GM23338 (cell line): Measurements from ENCODE around the gene OR6C6. TPM values are rescaled to one million over a fixed set of nuclear protein-coding genes. Genes with fewer than 3 reads are reported as not detected.

Source experiments
- ATAC-seq: fragments of 200-7000 bp; cut with Tn5 transposase; 3 replicates; pipeline ENCODE4 v1.9.1; 2020
- DNase-seq: peaks from one replicate; pipeline ENCODE4 v3.0.0-alpha.2; 2015; ENCODE audit warnings: low spot score
- H2AFZ ChIP-seq: fragments of 200-600 bp; sonication (generic); 2 replicates; pipeline ENCODE4 v1.8.0; 2016; ENCODE audit warnings: antibody characterized with exemption, mild to moderate bottlenecking, moderate library complexity
- H3F3A ChIP-seq: fragments of 200-600 bp; sonication (generic); replicated peaks from 2 replicates; pipeline ENCODE4 v1.8.0; 2017; ENCODE audit warnings: antibody characterized with exemption, mixed run types, low read depth
- H3K27ac ChIP-seq: fragments of 200-600 bp; sonication (generic); 2 replicates; pipeline ENCODE4 v1.6.1; 2016; ENCODE audit warnings: low read depth
- H3K27me3 ChIP-seq: fragments of 200-600 bp; sonication (generic); 2 replicates; pipeline ENCODE4 v1.8.0; 2016; ENCODE audit warnings: mild to moderate bottlenecking, mixed run types, moderate library complexity; ENCODE audit not compliant: insufficient read depth
- H3K36me3 ChIP-seq: fragments of 200-600 bp; sonication (generic); 2 replicates; pipeline ENCODE4 v1.8.0; 2016; ENCODE audit warnings: mild to moderate bottlenecking; ENCODE audit not compliant: insufficient read depth
- H3K4me1 ChIP-seq: fragments of 200-600 bp; sonication (generic); 2 replicates; pipeline ENCODE4 v1.8.0; 2016; ENCODE audit warnings: mild to moderate bottlenecking, moderate library complexity; ENCODE audit not compliant: insufficient read depth
- H3K4me2 ChIP-seq: fragments of 200-600 bp; sonication (generic); 2 replicates; pipeline ENCODE4 v1.7.1; 2017; ENCODE audit warnings: mixed run types
- H3K4me3 ChIP-seq: fragments of 200-600 bp; sonication (generic); 2 replicates; pipeline ENCODE4 v1.6.1; 2016; ENCODE audit warnings: mixed run types
- H3K79me2 ChIP-seq: fragments of 200-600 bp; sonication (generic); replicated peaks from 2 replicates; pipeline ENCODE4 v1.8.0; 2017; ENCODE audit warnings: mild to moderate bottlenecking; ENCODE audit not compliant: insufficient read depth
- H3K9me2 ChIP-seq: fragments of 200-600 bp; sonication (generic); 2 replicates; pipeline ENCODE4 v1.8.0; 2017; ENCODE audit not compliant: insufficient read depth
- H4K20me1 ChIP-seq: fragments of 200-600 bp; sonication (generic); replicated peaks from 2 replicates; pipeline ENCODE4 v1.8.0; 2017; ENCODE audit warnings: mild to moderate bottlenecking; ENCODE audit not compliant: insufficient read depth
- H3K27ac Mint-ChIP-seq: 2 replicates; pipeline ENCODE4 v1.8.0; 2020; ENCODE audit warnings: inconsistent platforms, mild to moderate bottlenecking, moderate library complexity, mixed read lengths
- H3K27me3 Mint-ChIP-seq: 3 replicates; pipeline ENCODE4 v1.8.0; 2022; ENCODE audit warnings: low read depth, mild to moderate bottlenecking, moderate library complexity, mixed read lengths, inconsistent platforms; ENCODE audit not compliant: insufficient read depth, poor library complexity
- H3K36me3 Mint-ChIP-seq: 3 replicates; pipeline ENCODE4 v1.8.0; 2021; ENCODE audit warnings: low read depth, mild to moderate bottlenecking, inconsistent platforms, moderate library complexity, mixed read lengths
- H3K4me1 Mint-ChIP-seq: 3 replicates; pipeline ENCODE4 v1.8.0; 2020; ENCODE audit warnings: mild to moderate bottlenecking, inconsistent platforms, mixed read lengths
- H3K4me3 Mint-ChIP-seq: 3 replicates; pipeline ENCODE4 v1.8.0; 2021; ENCODE audit warnings: moderate library complexity, mild to moderate bottlenecking, inconsistent platforms, mixed read lengths
- H3K9me3 Mint-ChIP-seq: 3 replicates; pipeline ENCODE4 v1.8.0; 2020; ENCODE audit warnings: moderate library complexity, mild to moderate bottlenecking, inconsistent platforms, mixed read lengths
- CREB1 ChIP-seq: fragments of 250-450 bp; sonication (Bioruptor Pico); IDR thresholded peaks from 2 replicates; pipeline ENCODE4 v1.5.0; 2020; ENCODE audit warnings: low read depth, mild to moderate bottlenecking, moderate library complexity
- CTCF ChIP-seq, 2 experiments: fragments of 200-600 bp in 1 of 2; sonication (generic) in 1 of 2; conservative IDR thresholded peaks; 2 replicates each; pipeline versions ENCODE4 v1.5.1 to v1.6.1; 2016 to 2017; ENCODE audit warnings: antibody characterized with exemption in 2 of 2, low read depth in 2 of 2, mild to moderate bottlenecking in 2 of 2, moderate library complexity in 1 of 2
- ETS1 ChIP-seq: IDR thresholded peaks from 2 replicates; pipeline ENCODE4 v1.6.1; 2016; ENCODE audit warnings: antibody characterized with exemption
- EZH2 ChIP-seq: fragments of 200-600 bp; sonication (generic); IDR thresholded peaks from one replicate; pipeline ENCODE4 v1.8.0; 2017; ENCODE audit warnings: antibody characterized with exemption, mild to moderate bottlenecking, low read depth; ENCODE audit not compliant: unreplicated experiment
- EZH2phosphoT487 ChIP-seq: fragments of 200-600 bp; sonication (generic); IDR thresholded peaks from one replicate; pipeline ENCODE4 v1.8.1; 2018; ENCODE audit warnings: antibody characterized with exemption; ENCODE audit not compliant: unreplicated experiment
- JUNB ChIP-seq: IDR thresholded peaks from one replicate; pipeline ENCODE4 v1.6.1; 2016; ENCODE audit warnings: antibody characterized with exemption; ENCODE audit not compliant: unreplicated experiment
- NANOG ChIP-seq: IDR thresholded peaks from 2 replicates; pipeline ENCODE4 v1.6.1; 2016; ENCODE audit warnings: antibody characterized with exemption, borderline replicate concordance
- POLR2AphosphoS5 ChIP-seq: IDR thresholded peaks from 2 replicates; pipeline ENCODE4 v1.6.1; 2016; ENCODE audit warnings: antibody characterized with exemption, low read depth
- STAT1 ChIP-seq: IDR thresholded peaks from one replicate; pipeline ENCODE4 v1.6.1; 2016; ENCODE audit warnings: antibody characterized with exemption; ENCODE audit not compliant: unreplicated experiment
- ZNF114 ChIP-seq: fragments of 250-450 bp; sonication (Bioruptor Pico); IDR thresholded peaks from 2 replicates; pipeline ENCODE4 v1.5.0; 2020; ENCODE audit warnings: mild to moderate bottlenecking, moderate library complexity
- ZNF331 ChIP-seq: fragments of 250-450 bp; sonication (Bioruptor Pico); IDR thresholded peaks from 2 replicates; pipeline ENCODE4 v1.5.0; 2020; ENCODE audit warnings: low read depth, mild to moderate bottlenecking, moderate library complexity
- polyA plus RNA-seq: library from polyadenylated mRNA; unstranded; fragments of >200 nt; fragmentation: Nextera tagmentation; extraction: Ambion mirVana; gene quantifications from 2 replicates; pipeline ENCODE4 v1.2.1, GENCODE V29; 2016
- total RNA-seq: library from RNA; depleted of rRNA; stranded (reverse); fragments of >200 nt; shearing (Covaris generic); gene quantifications from 2 replicates; pipeline ENCODE4 v1.2.3, GENCODE V29; 2014
- TF ChIP-seq, protein P1 (sequence below): fragments of 250-450 bp; sonication (Bioruptor Pico); IDR thresholded peaks from 2 replicates; pipeline ENCODE4 v1.5.0; 2020; ENCODE audit warnings: mild to moderate bottlenecking, moderate library complexity
- TF ChIP-seq, protein P2 (sequence below): IDR thresholded peaks from one replicate; pipeline ENCODE4 v1.6.1; 2018; ENCODE audit warnings: antibody characterized with exemption; ENCODE audit not compliant: unreplicated experiment

Gene OR6C6
- total and polyA plus RNA-seq, 2 experiments from 2014 or later, result not detected

DNA sequence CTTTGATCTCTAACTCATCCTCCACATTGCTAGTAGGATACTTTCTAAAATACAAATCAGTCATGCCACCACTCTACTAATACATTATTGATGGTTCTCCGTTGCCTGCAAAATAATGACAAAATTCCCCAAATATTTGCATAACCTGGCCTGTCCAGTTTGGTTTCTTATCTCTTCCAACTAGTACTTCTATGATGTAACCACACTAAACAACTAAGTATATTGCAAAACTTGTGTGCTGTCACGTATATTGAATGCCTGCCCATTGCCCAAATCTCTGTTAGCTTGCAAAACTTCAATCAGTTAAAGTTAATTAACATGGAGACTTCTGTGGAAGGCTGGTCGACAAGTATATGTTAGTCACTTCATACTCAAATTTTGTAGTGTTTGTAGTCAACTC lies 45.4 kb downstream of the OR6C6 start (continued):
- TF ChIP-seq STAT1 (no peak), ZNF331 (CRISPR knock-in tag) (no peak), ZNF114 (CRISPR knock-in tag) (no peak), JUNB (no peak), POLR2AphosphoS5 (no peak)

DNA sequence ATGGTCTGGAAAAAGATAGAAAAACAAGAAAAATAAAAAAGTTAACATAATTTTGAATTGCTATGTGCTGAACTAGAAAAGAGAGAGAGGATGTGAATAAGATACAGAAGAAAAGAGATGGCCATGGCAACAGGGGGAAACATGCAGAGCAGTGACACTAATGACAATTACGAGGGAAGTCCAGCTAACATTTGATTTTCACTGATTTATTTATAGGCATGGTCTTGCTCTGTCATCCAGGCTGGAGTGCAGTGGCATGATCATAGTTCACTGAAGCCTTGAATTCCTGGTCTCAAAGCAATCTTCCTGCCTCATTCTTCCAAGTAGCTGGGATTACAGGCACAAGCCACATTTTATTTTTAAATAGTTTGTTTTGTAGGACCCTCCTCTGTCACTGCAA lies 50.2 kb downstream of the OR6C6 start:
- ATAC-seq (no peak), DNase-seq (no peak)
- H3F3A ChIP-seq, result no peaks in the 10 kb centered on the region
- Mint-ChIP-seq H3K27me3 (peaks cover 5% of the 10 kb centered on the region), H3K4me1 (no peaks in the 10 kb centered on the region), H3K9me3 (no peaks in the 10 kb centered on the region), H3K36me3 (no peaks in the 10 kb centered on the region), H3K27ac (no peak overlapping the region), H3K4me3 (no peak overlapping the region)
- no peak overlapping the region for H3K4me2 ChIP-seq
- no peaks in the 10 kb centered on the region for H3K79me2 ChIP-seq
- no peaks in the 10 kb centered on the region for H4K20me1 ChIP-seq
- no peak for TF ChIP-seq ETS1
- no peak for TF ChIP-seq NANOG
- TF ChIP-seq POLR2AphosphoS5, result no peak
- no peak for TF ChIP-seq CREB1 (CRISPR knock-in tag)
- no peak for TF ChIP-seq STAT1
- no peak for TF ChIP-seq EZH2phosphoT487
- no peak for TF ChIP-seq ZNF114 (CRISPR knock-in tag)
- TF ChIP-seq, protein P1, sequence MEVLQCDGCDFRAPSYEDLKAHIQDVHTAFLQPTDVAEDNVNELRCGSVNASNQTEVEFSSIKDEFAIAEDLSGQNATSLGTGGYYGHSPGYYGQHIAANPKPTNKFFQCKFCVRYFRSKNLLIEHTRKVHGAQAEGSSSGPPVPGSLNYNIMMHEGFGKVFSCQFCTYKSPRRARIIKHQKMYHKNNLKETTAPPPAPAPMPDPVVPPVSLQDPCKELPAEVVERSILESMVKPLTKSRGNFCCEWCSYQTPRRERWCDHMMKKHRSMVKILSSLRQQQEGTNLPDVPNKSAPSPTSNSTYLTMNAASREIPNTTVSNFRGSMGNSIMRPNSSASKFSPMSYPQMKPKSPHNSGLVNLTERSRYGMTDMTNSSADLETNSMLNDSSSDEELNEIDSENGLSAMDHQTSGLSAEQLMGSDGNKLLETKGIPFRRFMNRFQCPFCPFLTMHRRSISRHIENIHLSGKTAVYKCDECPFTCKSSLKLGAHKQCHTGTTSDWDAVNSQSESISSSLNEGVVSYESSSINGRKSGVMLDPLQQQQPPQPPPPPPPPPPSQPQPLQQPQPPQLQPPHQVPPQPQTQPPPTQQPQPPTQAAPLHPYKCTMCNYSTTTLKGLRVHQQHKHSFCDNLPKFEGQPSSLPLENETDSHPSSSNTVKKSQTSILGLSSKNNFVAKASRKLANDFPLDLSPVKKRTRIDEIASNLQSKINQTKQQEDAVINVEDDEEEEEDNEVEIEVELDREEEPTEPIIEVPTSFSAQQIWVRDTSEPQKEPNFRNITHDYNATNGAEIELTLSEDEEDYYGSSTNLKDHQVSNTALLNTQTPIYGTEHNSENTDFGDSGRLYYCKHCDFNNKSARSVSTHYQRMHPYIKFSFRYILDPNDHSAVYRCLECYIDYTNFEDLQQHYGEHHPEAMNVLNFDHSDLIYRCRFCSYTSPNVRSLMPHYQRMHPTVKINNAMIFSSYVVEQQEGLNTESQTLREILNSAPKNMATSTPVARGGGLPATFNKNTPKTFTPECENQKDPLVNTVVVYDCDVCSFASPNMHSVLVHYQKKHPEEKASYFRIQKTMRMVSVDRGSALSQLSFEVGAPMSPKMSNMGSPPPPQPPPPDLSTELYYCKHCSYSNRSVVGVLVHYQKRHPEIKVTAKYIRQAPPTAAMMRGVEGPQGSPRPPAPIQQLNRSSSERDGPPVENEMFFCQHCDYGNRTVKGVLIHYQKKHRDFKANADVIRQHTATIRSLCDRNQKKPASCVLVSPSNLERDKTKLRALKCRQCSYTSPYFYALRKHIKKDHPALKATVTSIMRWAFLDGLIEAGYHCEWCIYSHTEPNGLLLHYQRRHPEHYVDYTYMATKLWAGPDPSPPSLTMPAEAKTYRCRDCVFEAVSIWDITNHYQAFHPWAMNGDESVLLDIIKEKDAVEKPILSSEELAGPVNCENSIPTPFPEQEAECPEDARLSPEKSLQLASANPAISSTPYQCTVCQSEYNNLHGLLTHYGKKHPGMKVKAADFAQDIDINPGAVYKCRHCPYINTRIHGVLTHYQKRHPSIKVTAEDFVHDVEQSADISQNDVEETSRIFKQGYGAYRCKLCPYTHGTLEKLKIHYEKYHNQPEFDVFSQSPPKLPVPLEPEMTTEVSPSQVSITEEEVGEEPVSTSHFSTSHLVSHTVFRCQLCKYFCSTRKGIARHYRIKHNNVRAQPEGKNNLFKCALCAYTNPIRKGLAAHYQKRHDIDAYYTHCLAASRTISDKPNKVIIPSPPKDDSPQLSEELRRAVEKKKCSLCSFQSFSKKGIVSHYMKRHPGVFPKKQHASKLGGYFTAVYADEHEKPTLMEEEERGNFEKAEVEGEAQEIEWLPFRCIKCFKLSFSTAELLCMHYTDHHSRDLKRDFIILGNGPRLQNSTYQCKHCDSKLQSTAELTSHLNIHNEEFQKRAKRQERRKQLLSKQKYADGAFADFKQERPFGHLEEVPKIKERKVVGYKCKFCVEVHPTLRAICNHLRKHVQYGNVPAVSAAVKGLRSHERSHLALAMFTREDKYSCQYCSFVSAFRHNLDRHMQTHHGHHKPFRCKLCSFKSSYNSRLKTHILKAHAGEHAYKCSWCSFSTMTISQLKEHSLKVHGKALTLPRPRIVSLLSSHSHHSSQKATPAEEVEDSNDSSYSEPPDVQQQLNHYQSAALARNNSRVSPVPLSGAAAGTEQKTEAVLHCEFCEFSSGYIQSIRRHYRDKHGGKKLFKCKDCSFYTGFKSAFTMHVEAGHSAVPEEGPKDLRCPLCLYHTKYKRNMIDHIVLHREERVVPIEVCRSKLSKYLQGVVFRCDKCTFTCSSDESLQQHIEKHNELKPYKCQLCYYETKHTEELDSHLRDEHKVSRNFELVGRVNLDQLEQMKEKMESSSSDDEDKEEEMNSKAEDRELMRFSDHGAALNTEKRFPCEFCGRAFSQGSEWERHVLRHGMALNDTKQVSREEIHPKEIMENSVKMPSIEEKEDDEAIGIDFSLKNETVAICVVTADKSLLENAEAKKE (CRISPR knock-in tag), result no peak
- TF ChIP-seq, protein P2, sequence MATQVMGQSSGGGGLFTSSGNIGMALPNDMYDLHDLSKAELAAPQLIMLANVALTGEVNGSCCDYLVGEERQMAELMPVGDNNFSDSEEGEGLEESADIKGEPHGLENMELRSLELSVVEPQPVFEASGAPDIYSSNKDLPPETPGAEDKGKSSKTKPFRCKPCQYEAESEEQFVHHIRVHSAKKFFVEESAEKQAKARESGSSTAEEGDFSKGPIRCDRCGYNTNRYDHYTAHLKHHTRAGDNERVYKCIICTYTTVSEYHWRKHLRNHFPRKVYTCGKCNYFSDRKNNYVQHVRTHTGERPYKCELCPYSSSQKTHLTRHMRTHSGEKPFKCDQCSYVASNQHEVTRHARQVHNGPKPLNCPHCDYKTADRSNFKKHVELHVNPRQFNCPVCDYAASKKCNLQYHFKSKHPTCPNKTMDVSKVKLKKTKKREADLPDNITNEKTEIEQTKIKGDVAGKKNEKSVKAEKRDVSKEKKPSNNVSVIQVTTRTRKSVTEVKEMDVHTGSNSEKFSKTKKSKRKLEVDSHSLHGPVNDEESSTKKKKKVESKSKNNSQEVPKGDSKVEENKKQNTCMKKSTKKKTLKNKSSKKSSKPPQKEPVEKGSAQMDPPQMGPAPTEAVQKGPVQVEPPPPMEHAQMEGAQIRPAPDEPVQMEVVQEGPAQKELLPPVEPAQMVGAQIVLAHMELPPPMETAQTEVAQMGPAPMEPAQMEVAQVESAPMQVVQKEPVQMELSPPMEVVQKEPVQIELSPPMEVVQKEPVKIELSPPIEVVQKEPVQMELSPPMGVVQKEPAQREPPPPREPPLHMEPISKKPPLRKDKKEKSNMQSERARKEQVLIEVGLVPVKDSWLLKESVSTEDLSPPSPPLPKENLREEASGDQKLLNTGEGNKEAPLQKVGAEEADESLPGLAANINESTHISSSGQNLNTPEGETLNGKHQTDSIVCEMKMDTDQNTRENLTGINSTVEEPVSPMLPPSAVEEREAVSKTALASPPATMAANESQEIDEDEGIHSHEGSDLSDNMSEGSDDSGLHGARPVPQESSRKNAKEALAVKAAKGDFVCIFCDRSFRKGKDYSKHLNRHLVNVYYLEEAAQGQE, result no peak
- TF ChIP-seq JUNB, result no peak
- no peak for TF ChIP-seq ZNF331 (CRISPR knock-in tag)
- no peak for TF ChIP-seq CTCF (conservative IDR thresholded peaks at IDR 0.05; ENCODE audit: low read depth in 2 of 2)
- TF ChIP-seq EZH2, result no peak
- H3K27me3 ChIP-seq, result no peaks in the 10 kb centered on the region
- H3K27ac ChIP-seq, result no peak overlapping the region
- H3K9me2 ChIP-seq, result no peaks in the 10 kb centered on the region
- no peak overlapping the region; the same call in 1 of the 2 replicates for H2AFZ ChIP-seq
- H3K36me3 ChIP-seq, result no peaks in the 10 kb centered on the region
- H3K4me1 ChIP-seq, result no peaks in the 10 kb centered on the region
- H3K4me3 ChIP-seq, result no peak overlapping the region
